ENCODE data around the gene MAP2K2. TPM values are rescaled to one million over a fixed set of nuclear protein-coding genes. Genes with fewer than 3 reads are reported as not detected.

The MAP2K2 gene
- polyA plus RNA-seq, 1 donor from 2014 or later: 95.5 TPM

DNA sequence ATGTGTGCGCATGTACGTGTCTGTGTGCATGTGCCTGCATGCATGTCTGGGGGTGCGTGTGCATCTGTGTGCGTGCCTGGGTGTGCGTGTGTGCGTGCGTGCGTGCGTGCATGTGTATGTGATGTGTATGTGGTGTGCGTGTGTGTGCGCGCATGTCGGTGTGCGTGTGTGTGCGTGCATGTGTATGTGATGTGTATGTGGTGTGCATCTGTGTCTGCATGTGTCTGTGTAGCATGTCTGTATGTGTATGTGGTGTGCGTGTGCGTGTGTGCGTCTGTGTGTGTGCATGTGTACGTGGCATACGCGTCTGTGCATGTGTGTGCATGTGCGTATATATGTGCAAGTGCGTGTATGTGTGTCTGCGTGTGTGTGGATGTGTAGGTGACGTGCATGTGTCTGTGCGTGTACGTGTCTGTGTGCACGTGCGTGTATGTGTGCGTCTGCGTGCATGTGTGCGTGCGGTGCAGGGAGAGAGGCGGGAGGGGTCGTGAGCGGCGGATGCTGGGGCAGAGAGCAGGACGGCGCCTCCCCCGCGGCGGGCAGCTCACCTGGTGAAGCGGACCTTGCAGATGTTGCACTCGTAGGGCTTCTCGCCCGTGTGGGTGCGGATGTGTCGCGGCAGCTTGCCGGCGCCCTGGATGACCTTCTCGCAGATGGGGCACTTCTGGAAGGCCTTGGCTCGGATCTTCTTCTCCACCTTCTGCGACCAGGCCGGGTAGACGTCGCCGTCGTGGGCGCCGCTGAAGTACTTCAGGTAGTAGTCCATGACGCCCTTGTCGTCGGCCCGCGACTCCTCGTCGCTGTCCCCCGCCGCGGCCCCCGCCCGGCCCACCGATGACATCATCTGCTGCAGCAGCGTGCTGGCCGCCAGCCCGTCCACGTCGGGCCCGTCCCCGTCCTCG, 70.2 kb downstream of the MAP2K2 start:
- Histone ChIP-seq H3K9ac (ENCODE audit: low read length) (no peak overlapping the region), H3K4me3 (ENCODE audit: low read length) (no peak overlapping the region), H3K9me3 (ENCODE audit: low read length) (no peaks in the 10 kb centered on the region), H3K27ac (ENCODE audit: low read length) (no peak overlapping the region), H3K4me2 (ENCODE audit: low read length) (no peak overlapping the region), H3K9me2 (ENCODE audit: insufficient read depth, low read length) (no peaks in the 10 kb centered on the region), H3K79me2 (replicated peaks; ENCODE audit: insufficient read depth, low read length) (no peaks in the 10 kb centered on the region), H2AFZ (ENCODE audit: low read depth, low read length) (no peak overlapping the region), H3K27me3 (ENCODE audit: insufficient read depth, low read depth, low read length) (no peaks in the 10 kb centered on the region), H3F3A (ENCODE audit: insufficient read depth, low read length, poor library complexity, severe bottlenecking) (no peaks in the 10 kb centered on the region), H4K20me1 (ENCODE audit: insufficient read depth) (no peaks in the 10 kb centered on the region), H3K36me3 (ENCODE audit: insufficient read depth, low read length) (no peaks in the 10 kb centered on the region)
- TF ChIP-seq SMC3 (conservative IDR thresholded peaks at IDR 0.05; ENCODE audit: poor library complexity): no peak
- TF ChIP-seq TAF1 (IDR thresholded peaks at IDR 0.05; ENCODE audit: low read depth): no peak
- TF ChIP-seq, protein P1, sequence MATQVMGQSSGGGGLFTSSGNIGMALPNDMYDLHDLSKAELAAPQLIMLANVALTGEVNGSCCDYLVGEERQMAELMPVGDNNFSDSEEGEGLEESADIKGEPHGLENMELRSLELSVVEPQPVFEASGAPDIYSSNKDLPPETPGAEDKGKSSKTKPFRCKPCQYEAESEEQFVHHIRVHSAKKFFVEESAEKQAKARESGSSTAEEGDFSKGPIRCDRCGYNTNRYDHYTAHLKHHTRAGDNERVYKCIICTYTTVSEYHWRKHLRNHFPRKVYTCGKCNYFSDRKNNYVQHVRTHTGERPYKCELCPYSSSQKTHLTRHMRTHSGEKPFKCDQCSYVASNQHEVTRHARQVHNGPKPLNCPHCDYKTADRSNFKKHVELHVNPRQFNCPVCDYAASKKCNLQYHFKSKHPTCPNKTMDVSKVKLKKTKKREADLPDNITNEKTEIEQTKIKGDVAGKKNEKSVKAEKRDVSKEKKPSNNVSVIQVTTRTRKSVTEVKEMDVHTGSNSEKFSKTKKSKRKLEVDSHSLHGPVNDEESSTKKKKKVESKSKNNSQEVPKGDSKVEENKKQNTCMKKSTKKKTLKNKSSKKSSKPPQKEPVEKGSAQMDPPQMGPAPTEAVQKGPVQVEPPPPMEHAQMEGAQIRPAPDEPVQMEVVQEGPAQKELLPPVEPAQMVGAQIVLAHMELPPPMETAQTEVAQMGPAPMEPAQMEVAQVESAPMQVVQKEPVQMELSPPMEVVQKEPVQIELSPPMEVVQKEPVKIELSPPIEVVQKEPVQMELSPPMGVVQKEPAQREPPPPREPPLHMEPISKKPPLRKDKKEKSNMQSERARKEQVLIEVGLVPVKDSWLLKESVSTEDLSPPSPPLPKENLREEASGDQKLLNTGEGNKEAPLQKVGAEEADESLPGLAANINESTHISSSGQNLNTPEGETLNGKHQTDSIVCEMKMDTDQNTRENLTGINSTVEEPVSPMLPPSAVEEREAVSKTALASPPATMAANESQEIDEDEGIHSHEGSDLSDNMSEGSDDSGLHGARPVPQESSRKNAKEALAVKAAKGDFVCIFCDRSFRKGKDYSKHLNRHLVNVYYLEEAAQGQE (IDR thresholded peaks at IDR 0.05; ENCODE audit: borderline replicate concordance): no peak
- no peak for TF ChIP-seq EP300 (conservative IDR thresholded peaks at IDR 0.05; ENCODE audit: poor library complexity, severe bottlenecking)
- TF ChIP-seq EZH2 (IDR thresholded peaks at IDR 0.05; ENCODE audit: borderline replicate concordance, insufficient read depth, low read length, poor library complexity, severe bottlenecking): no peak
- TF ChIP-seq RAD21 (conservative IDR thresholded peaks at IDR 0.05): no peak
- no peak for TF ChIP-seq MXI1 (conservative IDR thresholded peaks at IDR 0.05; ENCODE audit: poor library complexity, severe bottlenecking)
- TF ChIP-seq POLR2AphosphoS5 (IDR thresholded peaks at IDR 0.05): no peak

DNA sequence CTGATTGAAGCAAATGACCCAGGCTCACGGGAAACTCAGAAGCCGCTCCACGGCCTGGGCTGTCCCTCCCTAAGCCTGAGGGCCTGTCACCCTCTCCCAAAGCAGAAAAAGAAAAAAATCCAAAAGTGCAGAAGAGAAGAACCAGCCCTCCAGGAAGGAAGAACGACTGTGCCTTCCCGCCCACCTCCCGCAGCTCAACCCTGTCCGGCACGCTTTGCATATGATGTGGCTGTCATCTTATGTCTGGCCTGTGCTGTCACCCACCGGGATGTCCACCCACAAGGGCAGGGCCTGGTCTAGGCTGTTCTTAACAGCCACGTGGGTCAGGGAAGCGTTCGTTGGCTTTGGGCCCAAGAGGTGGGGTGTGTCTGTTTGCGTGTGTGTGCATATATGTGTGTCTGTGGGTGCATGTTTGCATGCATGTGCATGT, 70.9 kb downstream of the MAP2K2 start:
- Histone ChIP-seq H3K4me3 (ENCODE audit: low read length) (no peak overlapping the region), H4K20me1 (ENCODE audit: insufficient read depth) (no peaks in the 10 kb centered on the region), H3K9ac (ENCODE audit: low read length) (no peak overlapping the region), H3K27me3 (ENCODE audit: insufficient read depth, low read depth, low read length) (no peaks in the 10 kb centered on the region), H3K27ac (ENCODE audit: low read length) (no peak overlapping the region), H3K79me2 (replicated peaks; ENCODE audit: insufficient read depth, low read length) (no peaks in the 10 kb centered on the region), H3K4me2 (ENCODE audit: low read length) (no peak overlapping the region), H3K36me3 (ENCODE audit: insufficient read depth, low read length) (no peaks in the 10 kb centered on the region), H3K9me2 (ENCODE audit: insufficient read depth, low read length) (no peaks in the 10 kb centered on the region), H3F3A (ENCODE audit: insufficient read depth, low read length, poor library complexity, severe bottlenecking) (no peaks in the 10 kb centered on the region), H3K9me3 (ENCODE audit: low read length) (no peaks in the 10 kb centered on the region), H2AFZ (ENCODE audit: low read depth, low read length) (no peak overlapping the region)
- no peak for TF ChIP-seq MXI1 (conservative IDR thresholded peaks at IDR 0.05; ENCODE audit: poor library complexity, severe bottlenecking)
- no peak for TF ChIP-seq EP300 (conservative IDR thresholded peaks at IDR 0.05; ENCODE audit: poor library complexity, severe bottlenecking)
- TF ChIP-seq, protein P1 (IDR thresholded peaks at IDR 0.05; ENCODE audit: borderline replicate concordance): no peak
- no peak for TF ChIP-seq TAF1 (IDR thresholded peaks at IDR 0.05; ENCODE audit: low read depth)
- TF ChIP-seq EZH2 (IDR thresholded peaks at IDR 0.05; ENCODE audit: borderline replicate concordance, insufficient read depth, low read length, poor library complexity, severe bottlenecking): no peak
- TF ChIP-seq POLR2AphosphoS5 (IDR thresholded peaks at IDR 0.05): no peak
- no peak for TF ChIP-seq SMC3 (conservative IDR thresholded peaks at IDR 0.05; ENCODE audit: poor library complexity)
- TF ChIP-seq, protein P2, sequence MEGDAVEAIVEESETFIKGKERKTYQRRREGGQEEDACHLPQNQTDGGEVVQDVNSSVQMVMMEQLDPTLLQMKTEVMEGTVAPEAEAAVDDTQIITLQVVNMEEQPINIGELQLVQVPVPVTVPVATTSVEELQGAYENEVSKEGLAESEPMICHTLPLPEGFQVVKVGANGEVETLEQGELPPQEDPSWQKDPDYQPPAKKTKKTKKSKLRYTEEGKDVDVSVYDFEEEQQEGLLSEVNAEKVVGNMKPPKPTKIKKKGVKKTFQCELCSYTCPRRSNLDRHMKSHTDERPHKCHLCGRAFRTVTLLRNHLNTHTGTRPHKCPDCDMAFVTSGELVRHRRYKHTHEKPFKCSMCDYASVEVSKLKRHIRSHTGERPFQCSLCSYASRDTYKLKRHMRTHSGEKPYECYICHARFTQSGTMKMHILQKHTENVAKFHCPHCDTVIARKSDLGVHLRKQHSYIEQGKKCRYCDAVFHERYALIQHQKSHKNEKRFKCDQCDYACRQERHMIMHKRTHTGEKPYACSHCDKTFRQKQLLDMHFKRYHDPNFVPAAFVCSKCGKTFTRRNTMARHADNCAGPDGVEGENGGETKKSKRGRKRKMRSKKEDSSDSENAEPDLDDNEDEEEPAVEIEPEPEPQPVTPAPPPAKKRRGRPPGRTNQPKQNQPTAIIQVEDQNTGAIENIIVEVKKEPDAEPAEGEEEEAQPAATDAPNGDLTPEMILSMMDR (IDR thresholded peaks at IDR 0.05; ENCODE audit: poor library complexity, severe bottlenecking): no peak
- TF ChIP-seq RAD21 (conservative IDR thresholded peaks at IDR 0.05): no peak

All from neural cell (in vitro differentiated cells).